Measurements from ENCODE around the gene IPP. TPM values are rescaled to one million over a fixed set of nuclear protein-coding genes. Genes with fewer than 3 reads are reported as not detected.
"Not testable (repeated sequence)": the region's sequence is repeated elsewhere in the genome, so short reads cannot be mapped to it uniquely, and the experiment has no call there.

Gene IPP
- total RNA-seq, 1 donor from 2014 or later: 19.3 TPM

- intact Hi-C loops (cut with micrococcal nuclease): no loop called here
- Histone ChIP-seq H3K9me3 (replicated peaks) (no peaks in the 10 kb centered on the region), H3K4me3 (no peak overlapping the region), H3K4me1 (peaks cover 8% of the 10 kb centered on the region), H3K36me3 (peaks cover 21% of the 10 kb centered on the region), H3K27ac (replicated peaks) (no peak overlapping the region), H3K27me3 (ENCODE audit: low read depth) (no peaks in the 10 kb centered on the region)
- DNase-seq: no peak
- TF ChIP-seq, protein P1, sequence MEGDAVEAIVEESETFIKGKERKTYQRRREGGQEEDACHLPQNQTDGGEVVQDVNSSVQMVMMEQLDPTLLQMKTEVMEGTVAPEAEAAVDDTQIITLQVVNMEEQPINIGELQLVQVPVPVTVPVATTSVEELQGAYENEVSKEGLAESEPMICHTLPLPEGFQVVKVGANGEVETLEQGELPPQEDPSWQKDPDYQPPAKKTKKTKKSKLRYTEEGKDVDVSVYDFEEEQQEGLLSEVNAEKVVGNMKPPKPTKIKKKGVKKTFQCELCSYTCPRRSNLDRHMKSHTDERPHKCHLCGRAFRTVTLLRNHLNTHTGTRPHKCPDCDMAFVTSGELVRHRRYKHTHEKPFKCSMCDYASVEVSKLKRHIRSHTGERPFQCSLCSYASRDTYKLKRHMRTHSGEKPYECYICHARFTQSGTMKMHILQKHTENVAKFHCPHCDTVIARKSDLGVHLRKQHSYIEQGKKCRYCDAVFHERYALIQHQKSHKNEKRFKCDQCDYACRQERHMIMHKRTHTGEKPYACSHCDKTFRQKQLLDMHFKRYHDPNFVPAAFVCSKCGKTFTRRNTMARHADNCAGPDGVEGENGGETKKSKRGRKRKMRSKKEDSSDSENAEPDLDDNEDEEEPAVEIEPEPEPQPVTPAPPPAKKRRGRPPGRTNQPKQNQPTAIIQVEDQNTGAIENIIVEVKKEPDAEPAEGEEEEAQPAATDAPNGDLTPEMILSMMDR (IDR thresholded peaks at IDR 0.05; ENCODE audit: borderline replicate concordance): no peak
Measured at GRCh38 chr1:45739137-45739536, 11.3 kb downstream of the IPP start.

GRCh38 chr1:45730780-45731319, 19.6 kb downstream of the IPP start:
- H3K27me3 ChIP-seq (ENCODE audit: low read depth): no peaks in the 10 kb centered on the region
- TF ChIP-seq, protein P1 (IDR thresholded peaks at IDR 0.05; ENCODE audit: borderline replicate concordance): no peak
- H3K36me3 ChIP-seq: peaks cover 23% of the 10 kb centered on the region
- H3K27ac ChIP-seq (replicated peaks): no peak overlapping the region
- DNase-seq: no peak
- peaks cover 8% of the 10 kb centered on the region for H3K4me1 ChIP-seq
- H3K4me3 ChIP-seq: no peak overlapping the region
- H3K9me3 ChIP-seq (replicated peaks): no peaks in the 10 kb centered on the region
- intact Hi-C loops (cut with micrococcal nuclease): no loop called here

DNA sequence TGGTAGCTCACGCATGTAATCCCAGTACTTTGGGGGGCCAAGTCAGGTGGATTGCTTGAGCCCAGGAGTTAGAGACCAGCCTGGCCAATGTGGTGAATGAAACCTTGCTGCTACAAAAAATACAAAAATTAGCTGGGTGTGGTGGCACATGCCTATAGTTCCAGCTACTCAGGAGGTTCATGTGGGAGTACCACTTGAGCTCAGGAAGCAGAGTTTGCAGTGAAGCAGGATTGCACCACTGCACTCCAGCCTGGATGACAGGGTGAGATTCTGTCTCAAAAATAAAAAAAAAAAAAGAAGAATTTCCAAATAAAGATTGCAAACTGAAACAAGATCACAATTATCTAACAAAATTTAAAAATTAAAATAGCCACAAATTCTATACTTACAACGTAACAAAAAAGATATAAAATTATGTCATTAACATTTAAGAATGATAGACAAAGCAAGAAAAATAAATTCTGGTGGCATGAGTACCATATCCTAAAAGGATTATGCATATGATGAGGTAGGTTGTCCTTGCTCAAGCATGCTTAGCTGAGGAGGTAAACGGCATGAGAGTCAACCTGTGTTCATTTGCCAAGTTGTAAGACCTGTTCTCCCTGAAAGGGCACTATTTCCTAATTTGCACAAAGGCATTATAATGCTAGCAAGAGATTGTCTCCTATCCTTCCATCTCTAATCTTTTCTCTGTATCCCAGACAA, 20.2 kb downstream of the IPP start:
- Histone ChIP-seq H3K4me1 (peaks cover 8% of the 10 kb centered on the region), H3K36me3 (peaks cover 23% of the 10 kb centered on the region), H3K27ac (replicated peaks) (no peak overlapping the region), H3K9me3 (replicated peaks) (no peaks in the 10 kb centered on the region), H3K4me3 (no peak overlapping the region), H3K27me3 (ENCODE audit: low read depth) (no peaks in the 10 kb centered on the region)
- TF ChIP-seq, protein P1 (IDR thresholded peaks at IDR 0.05; ENCODE audit: borderline replicate concordance): no peak
- no peak for DNase-seq
- intact Hi-C loops (cut with micrococcal nuclease): no loop called here

- H3K9me3 ChIP-seq (replicated peaks); H3K27me3 ChIP-seq (ENCODE audit: low read depth); H3K27ac ChIP-seq (replicated peaks); H3K4me1 ChIP-seq; DNase-seq; H3K4me3 ChIP-seq; intact Hi-C loops (cut with micrococcal nuclease): not testable (repeated sequence)
- peaks cover 23% of the 10 kb centered on the region for H3K36me3 ChIP-seq
Measured at GRCh38 chr1:45726007-45726406, 24.4 kb downstream of the IPP start.

DNA sequence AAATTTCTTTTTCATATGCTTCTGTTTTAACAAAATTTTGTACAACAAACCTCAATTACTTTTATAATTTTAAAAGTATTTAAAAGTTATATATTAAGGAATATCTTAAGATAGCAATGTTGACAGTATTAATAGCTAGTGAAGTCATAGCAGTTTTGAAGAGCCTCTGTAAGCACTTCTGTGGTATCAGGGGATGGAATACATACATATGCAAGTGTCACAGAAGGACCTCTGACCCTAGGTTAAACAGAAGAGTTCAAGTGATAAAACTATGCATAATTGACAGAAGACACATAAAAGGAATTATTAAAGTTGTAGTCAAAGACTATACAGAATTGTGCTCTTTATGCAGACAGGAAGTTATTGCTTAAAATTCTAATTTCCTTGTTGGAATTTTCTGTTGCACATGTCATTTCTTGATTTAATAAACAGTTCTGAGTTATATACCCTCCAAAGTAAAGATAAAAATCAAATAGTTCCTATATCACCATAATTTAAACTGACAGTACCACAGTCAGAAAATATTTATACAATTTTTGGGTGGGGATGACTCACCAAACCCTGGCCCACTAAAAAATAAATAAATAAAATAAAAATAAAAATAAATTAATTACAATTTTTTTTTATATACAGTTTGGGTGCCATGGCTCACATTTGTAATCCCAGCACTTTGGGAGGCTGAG, 27.1 kb downstream of the IPP start:
- Histone ChIP-seq H3K36me3 (peaks cover 17% of the 10 kb centered on the region), H3K27ac (replicated peaks) (no peak overlapping the region), H3K4me3 (no peak overlapping the region), H3K4me1 (peaks cover 5% of the 10 kb centered on the region), H3K9me3 (replicated peaks) (no peaks in the 10 kb centered on the region), H3K27me3 (ENCODE audit: low read depth) (no peaks in the 10 kb centered on the region)
- intact Hi-C loops (cut with micrococcal nuclease): no loop called here
- no peak for DNase-seq
- TF ChIP-seq, protein P1 (IDR thresholded peaks at IDR 0.05; ENCODE audit: borderline replicate concordance): no peak

GRCh38 chr1:45722809-45723208, 27.6 kb downstream of the IPP start:
- Histone ChIP-seq H3K4me1 (peaks cover 5% of the 10 kb centered on the region), H3K27ac (replicated peaks) (no peak overlapping the region), H3K36me3 (peaks cover 21% of the 10 kb centered on the region), H3K9me3 (replicated peaks) (no peaks in the 10 kb centered on the region), H3K4me3 (no peak overlapping the region), H3K27me3 (ENCODE audit: low read depth) (no peaks in the 10 kb centered on the region)
- DNase-seq: no peak
- intact Hi-C loops (cut with micrococcal nuclease): no loop called here
- TF ChIP-seq, protein P1 (IDR thresholded peaks at IDR 0.05; ENCODE audit: borderline replicate concordance): no peak
